ENCODE measurements around the gene CAMK1D. TPM values are rescaled to one million over a fixed set of nuclear protein-coding genes. Genes with fewer than 3 reads are reported as not detected.

Gene CAMK1D
- total and polyA plus RNA-seq, 2 of the 4 experiments (the other 2 are of a cell fraction): 5.0 to 5.3 TPM

DNA sequence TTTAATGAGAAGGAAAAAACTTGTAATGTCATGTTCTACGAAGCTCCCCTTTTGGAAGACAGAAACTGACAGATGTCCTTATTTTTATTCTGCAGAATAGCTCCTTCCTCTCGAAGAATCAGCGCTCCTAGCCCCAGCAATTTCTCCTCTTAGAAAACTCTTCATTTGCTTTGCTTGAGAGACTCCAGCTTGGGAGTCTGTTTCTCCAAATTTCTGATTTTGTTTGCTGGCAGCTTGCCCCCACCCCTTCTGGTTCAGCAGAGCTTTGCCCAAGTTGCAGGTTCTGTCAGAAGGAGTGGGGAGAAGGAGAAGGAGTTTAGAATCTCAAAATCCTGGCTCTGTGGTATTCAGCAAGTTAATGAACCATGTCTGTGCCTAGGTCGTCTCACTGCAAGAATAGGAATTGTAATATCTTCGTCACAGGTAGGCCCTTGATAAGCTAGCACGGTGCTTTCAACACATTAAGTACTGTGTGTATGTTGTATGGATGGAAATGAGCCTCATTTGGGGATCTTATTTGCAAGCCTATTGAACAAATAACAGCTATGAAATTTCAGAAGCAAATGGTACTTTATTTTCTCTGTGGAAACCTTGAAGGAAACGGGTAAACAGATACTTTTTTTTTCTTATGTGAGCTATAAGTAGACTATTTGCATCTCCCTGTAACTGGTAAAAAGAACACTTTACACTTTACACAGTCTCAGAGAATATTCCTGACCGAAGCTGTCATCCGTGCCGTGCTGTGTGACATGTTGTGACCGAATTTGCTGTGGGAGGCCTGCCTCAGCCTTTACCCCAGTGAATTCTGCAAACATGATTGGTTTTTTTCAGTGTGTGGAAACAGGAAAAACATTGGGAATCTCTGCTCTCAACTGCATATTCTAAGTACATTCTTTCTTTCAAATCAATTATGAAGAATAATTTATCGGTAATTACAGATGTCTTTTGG is 290.9 kb downstream of the CAMK1D start (continued):
- TF ChIP-seq, protein P1, sequence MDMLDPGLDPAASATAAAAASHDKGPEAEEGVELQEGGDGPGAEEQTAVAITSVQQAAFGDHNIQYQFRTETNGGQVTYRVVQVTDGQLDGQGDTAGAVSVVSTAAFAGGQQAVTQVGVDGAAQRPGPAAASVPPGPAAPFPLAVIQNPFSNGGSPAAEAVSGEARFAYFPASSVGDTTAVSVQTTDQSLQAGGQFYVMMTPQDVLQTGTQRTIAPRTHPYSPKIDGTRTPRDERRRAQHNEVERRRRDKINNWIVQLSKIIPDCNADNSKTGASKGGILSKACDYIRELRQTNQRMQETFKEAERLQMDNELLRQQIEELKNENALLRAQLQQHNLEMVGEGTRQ (IDR thresholded peaks at IDR 0.05; ENCODE audit: low read depth, low read length): no peak
- no peak for TF ChIP-seq FOS (IDR thresholded peaks at IDR 0.05; ENCODE audit: low read depth, low read length)

DNA sequence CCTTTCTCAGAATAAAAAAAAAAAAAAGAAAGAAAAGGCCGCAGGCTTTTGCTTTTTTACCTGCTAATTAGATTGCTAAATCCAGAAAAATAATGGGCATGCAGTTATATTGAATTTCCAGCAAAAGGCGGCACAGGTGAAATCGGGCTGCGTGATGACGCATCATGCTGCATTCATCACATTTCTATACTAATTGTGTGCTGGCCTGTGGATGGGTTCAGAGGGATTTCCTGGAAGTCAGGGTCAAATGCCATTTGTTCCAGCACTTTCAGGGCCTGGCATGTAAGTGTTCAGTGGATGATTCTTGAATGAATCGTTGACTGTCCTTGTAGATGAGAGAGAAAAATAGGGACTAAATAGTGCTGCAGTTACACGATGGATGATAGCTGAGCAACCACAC is 292.7 kb downstream of the CAMK1D start:
- no peak overlapping the region for H2BK5ac ChIP-seq (ENCODE audit: low read depth, low read length, poor library complexity, severe bottlenecking)
- no peak overlapping the region for H2AFZ ChIP-seq (replicated peaks; ENCODE audit: low read length, poor library complexity)
- no peak overlapping the region for H4K5ac ChIP-seq (ENCODE audit: low read depth, low read length)
- H3K36me3 ChIP-seq (ENCODE audit: control insufficient read depth, insufficient read depth, low read length): no peaks in the 10 kb centered on the region
- dilution Hi-C loops (cut with HindIII; ENCODE audit: low sequenced_read_pairs, unreplicated experiment): no loop called here
- no peak overlapping the region for H4K8ac ChIP-seq (ENCODE audit: low read depth in 2 of 2, low read length in 2 of 2)
- ChIA-PET POLR2A (ENCODE audit: unreplicated experiment) (no interaction called here), CTCF (no interaction called here)
- DNase-seq (no peak), ATAC-seq (ENCODE audit: low read depth) (no peak)
- no peak overlapping the region for H3K56ac ChIP-seq (ENCODE audit: extremely low read depth, insufficient read depth, low read length)
- no peak overlapping the region for H3K18ac ChIP-seq (ENCODE audit: low read depth, low read length)
- no peak overlapping the region for H2BK20ac ChIP-seq (ENCODE audit: low read depth, low read length)
- no peak overlapping the region for H3K4ac ChIP-seq (ENCODE audit: low read depth, low read length)
- no peak overlapping the region for H3K23ac ChIP-seq (ENCODE audit: low read depth, low read length)
- no peaks in the 10 kb centered on the region; the same call in 1 of the 2 replicates for H3K4me1 ChIP-seq (ENCODE audit: control insufficient read depth, insufficient read depth, low read length)
- H4K20me1 ChIP-seq (ENCODE audit: insufficient read depth, low read length): no peaks in the 10 kb centered on the region
- H2AK5ac ChIP-seq (ENCODE audit: low read depth, low read length): no peak overlapping the region
- no peak overlapping the region for H2AK9ac ChIP-seq (replicated peaks; ENCODE audit: low read depth, low read length, poor library complexity)
- no peaks in the 10 kb centered on the region for H3K9me1 ChIP-seq (ENCODE audit: insufficient read depth, low read length)
- no peak overlapping the region for H3K4me3 ChIP-seq (ENCODE audit: insufficient read depth, low read depth, low read length)
- H4K91ac ChIP-seq (ENCODE audit: insufficient read depth, low read depth, low read length): no peak overlapping the region
- in situ Hi-C loops (cut with MboI; ENCODE audit: low sequenced_read_pairs): no loop called here
- TF ChIP-seq, protein P2, sequence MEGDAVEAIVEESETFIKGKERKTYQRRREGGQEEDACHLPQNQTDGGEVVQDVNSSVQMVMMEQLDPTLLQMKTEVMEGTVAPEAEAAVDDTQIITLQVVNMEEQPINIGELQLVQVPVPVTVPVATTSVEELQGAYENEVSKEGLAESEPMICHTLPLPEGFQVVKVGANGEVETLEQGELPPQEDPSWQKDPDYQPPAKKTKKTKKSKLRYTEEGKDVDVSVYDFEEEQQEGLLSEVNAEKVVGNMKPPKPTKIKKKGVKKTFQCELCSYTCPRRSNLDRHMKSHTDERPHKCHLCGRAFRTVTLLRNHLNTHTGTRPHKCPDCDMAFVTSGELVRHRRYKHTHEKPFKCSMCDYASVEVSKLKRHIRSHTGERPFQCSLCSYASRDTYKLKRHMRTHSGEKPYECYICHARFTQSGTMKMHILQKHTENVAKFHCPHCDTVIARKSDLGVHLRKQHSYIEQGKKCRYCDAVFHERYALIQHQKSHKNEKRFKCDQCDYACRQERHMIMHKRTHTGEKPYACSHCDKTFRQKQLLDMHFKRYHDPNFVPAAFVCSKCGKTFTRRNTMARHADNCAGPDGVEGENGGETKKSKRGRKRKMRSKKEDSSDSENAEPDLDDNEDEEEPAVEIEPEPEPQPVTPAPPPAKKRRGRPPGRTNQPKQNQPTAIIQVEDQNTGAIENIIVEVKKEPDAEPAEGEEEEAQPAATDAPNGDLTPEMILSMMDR (conservative IDR thresholded peaks at IDR 0.05; ENCODE audit: low read depth, low read length): no peak
- TF ChIP-seq MAFK (IDR thresholded peaks at IDR 0.05; ENCODE audit: low read depth, low read length): no peak
- no peak overlapping the region for H3K4me2 ChIP-seq (ENCODE audit: low read depth, low read length)
- WGBS, 2 experiments (ENCODE audit: extremely low coverage in 2 of 2, insufficient read length in 1 of 2): no CpG with 5 or more reads among the region's 7 CpGs
- H3K27ac ChIP-seq (ENCODE audit: insufficient read depth, low read length): no peak overlapping the region
- H2BK15ac ChIP-seq (ENCODE audit: low read depth, low read length): no peak overlapping the region
- no peak overlapping the region for H2BK120ac ChIP-seq (ENCODE audit: low read depth, low read length)
- H3K14ac ChIP-seq (replicated peaks; ENCODE audit: low read depth, low read length): no peak overlapping the region
- BruUV-seq (replicated peaks): no TSS peak
- H3K27me3 ChIP-seq (ENCODE audit: control insufficient read depth, insufficient read depth, low read length): peaks cover 4% of the 10 kb centered on the region; the same call in 1 of the 2 replicates
- H3K9me3 ChIP-seq (ENCODE audit: control insufficient read depth, insufficient read depth, low read length): no peaks in the 10 kb centered on the region
- H3K9ac ChIP-seq (ENCODE audit: low read depth, low read length): no peak overlapping the region
- intact Hi-C loops (cut with micrococcal nuclease): no loop called here
- no peaks in the 10 kb centered on the region for H3K79me1 ChIP-seq (ENCODE audit: low read depth in 1 of 2, low read length in 2 of 2)

All from IMR-90 (cell line).